GM08714 (cell line): ENCODE data around the gene SLC6A6.

Source experiments
- H3K4me3 ChIP-seq: fragments of 200-500 bp; sonication (Bioruptor generic); 2 replicates; pipeline ENCODE4 v1.5.1; 2014; ENCODE audit warnings: mild to moderate bottlenecking, low read length, inconsistent platforms
- ZNF274 ChIP-seq: IDR thresholded peaks from 2 replicates; pipeline ENCODE4 v1.6.1; 2012; ENCODE audit warnings: mild to moderate bottlenecking, low read depth, low read length

SLC6A6 gene

GRCh38 chr3:14481646-14482036 lies 79.2 kb downstream of the SLC6A6 start:
- H3K4me3 ChIP-seq: no peak overlapping the region
- TF ChIP-seq ZNF274: no peak

GRCh38 chr3:14482271-14482721 lies 79.9 kb downstream of the SLC6A6 start:
- H3K4me3 ChIP-seq: no peak overlapping the region
- TF ChIP-seq ZNF274: no peak

GRCh38 chr3:14483286-14483685 lies 80.9 kb downstream of the SLC6A6 start:
- no peak for TF ChIP-seq ZNF274
- no peak overlapping the region for H3K4me3 ChIP-seq

- no peak overlapping the region for H3K4me3 ChIP-seq
Observed at GRCh38 chr3:14484741-14485140, 82.3 kb downstream of the SLC6A6 start.

GRCh38 chr3:14485981-14486380 lies 83.6 kb downstream of the SLC6A6 start:
- no peak overlapping the region for H3K4me3 ChIP-seq
- TF ChIP-seq ZNF274: no peak

More at GRCh38 chr3:14484741-14485140, 82.3 kb downstream of the SLC6A6 start:
- TF ChIP-seq ZNF274: no peak

- no peak for TF ChIP-seq ZNF274
- no peak overlapping the region for H3K4me3 ChIP-seq
Observed at GRCh38 chr3:14486460-14486859, 84.1 kb downstream of the SLC6A6 start.

- TF ChIP-seq ZNF274: no peak
- no peak overlapping the region for H3K4me3 ChIP-seq
Observed at GRCh38 chr3:14487086-14487485, 84.7 kb downstream of the SLC6A6 start.

- no peak for TF ChIP-seq ZNF274
Observed at GRCh38 chr3:14487821-14488220, 85.4 kb downstream of the SLC6A6 start.

GRCh38 chr3:14488286-14489041 lies 86.1 kb downstream of the SLC6A6 start:
- TF ChIP-seq ZNF274: no peak
- H3K4me3 ChIP-seq: no peak overlapping the region

More at GRCh38 chr3:14487821-14488220, 85.4 kb downstream of the SLC6A6 start:
- no peak overlapping the region for H3K4me3 ChIP-seq

- TF ChIP-seq ZNF274: no peak
- H3K4me3 ChIP-seq: no peak overlapping the region
Observed at GRCh38 chr3:14489641-14490040, 87.2 kb downstream of the SLC6A6 start.

GRCh38 chr3:14490255-14490654 lies 87.8 kb downstream of the SLC6A6 start:
- TF ChIP-seq ZNF274: no peak
- no peak overlapping the region for H3K4me3 ChIP-seq

- no peak overlapping the region for H3K4me3 ChIP-seq
- no peak for TF ChIP-seq ZNF274
Observed at GRCh38 chr3:14490831-14491230, 88.4 kb downstream of the SLC6A6 start.

GRCh38 chr3:14491396-14492190 lies 89.2 kb downstream of the SLC6A6 start:
- no peak for TF ChIP-seq ZNF274
- H3K4me3 ChIP-seq: no peak overlapping the region

GRCh38 chr3:14492948-14493881 lies 90.8 kb downstream of the SLC6A6 start:
- no peak overlapping the region for H3K4me3 ChIP-seq
- TF ChIP-seq ZNF274: no peak
